ENCODE results near the gene DUSP19. TPM values are rescaled to one million over a fixed set of nuclear protein-coding genes. Genes with fewer than 3 reads are reported as not detected.

Gene DUSP19
- total and polyA plus RNA-seq, 10 donors: 0.78 to 5.8 (median 3.4) TPM

- no peak for DNase-seq
- Histone ChIP-seq H3K27ac (peak overlapping the region; percentile 71 to 92 (median 87)), H3K36me3 (peaks cover 0 to 17% (median 0%) of the 10 kb centered on the region in 6 donors), H3K27me3 (replicated peaks in 1 of 7) (no peaks in the 10 kb centered on the region), H3K9me3 (no peaks in the 10 kb centered on the region), H3K4me1 (peaks cover 0 to 37% (median 19%) of the 10 kb centered on the region in 6 donors), H3K4me3 (peak overlapping the region; percentile 74 to 98 (median 85))
- intact Hi-C loops (cut with DNase I; ENCODE audit: low total_unique reads): no loop called here
- whole genome bisulfite sequencing, 5 donors: 0 to 1% (median 0%) methylated on average over 10 of the region's 10 CpGs
- TF ChIP-seq CTCF (IDR thresholded peaks at IDR 0.05 in 8 of 11, conservative IDR thresholded peaks at IDR 0.05 in 3 of 11) (no peak), POLR2AphosphoS5 (IDR thresholded peaks at IDR 0.05) (no peak), POLR2A (IDR thresholded peaks at IDR 0.05) (no peak)
Measured at GRCh38 chr2:183124957-183125255, 46.4 kb downstream of the DUSP19 start.

- DNase-seq: no peak
- H3K36me3 ChIP-seq: peaks cover 0 to 26% (median 3%) of the 10 kb centered on the region in 6 donors
- 73 to 81% (median 77%) methylated on average over 11 of the region's 11 CpGs for WGBS, 5 donors
- TF ChIP-seq CTCF (IDR thresholded peaks at IDR 0.05 in 8 of 11, conservative IDR thresholded peaks at IDR 0.05 in 3 of 11): no peak
- no peak for TF ChIP-seq POLR2AphosphoS5 (IDR thresholded peaks at IDR 0.05)
- no peak for TF ChIP-seq POLR2A (IDR thresholded peaks at IDR 0.05)
- no peaks in the 10 kb centered on the region for H3K9me3 ChIP-seq
- intact Hi-C loops (cut with DNase I; ENCODE audit: low total_unique reads): no loop called here
- H3K27me3 ChIP-seq (replicated peaks in 1 of 7): no peaks in the 10 kb centered on the region
- peak overlapping the region in 5 of 8 donors; percentile 76 to 98 (median 85) for H3K4me3 ChIP-seq
- no peak overlapping the region for H3K27ac ChIP-seq
- peaks cover 0 to 37% (median 19%) of the 10 kb centered on the region in 6 donors for H3K4me1 ChIP-seq
Measured at GRCh38 chr2:183125659-183126341, 47.3 kb downstream of the DUSP19 start.

- TF ChIP-seq POLR2AphosphoS5 (IDR thresholded peaks at IDR 0.05): no peak
- no peak for TF ChIP-seq POLR2A (IDR thresholded peaks at IDR 0.05)
- no peak for TF ChIP-seq CTCF (IDR thresholded peaks at IDR 0.05 in 8 of 11, conservative IDR thresholded peaks at IDR 0.05 in 3 of 11)
- DNase-seq: no peak
- peaks cover 0 to 34% (median 7%) of the 10 kb centered on the region in 6 donors for H3K36me3 ChIP-seq
- peaks cover 0 to 37% (median 19%) of the 10 kb centered on the region in 6 donors for H3K4me1 ChIP-seq
- no peak overlapping the region for H3K4me3 ChIP-seq
- WGBS, 5 donors: 91 to 98% (median 93%) methylated on average over 2 of the region's 2 CpGs
- no peaks in the 10 kb centered on the region for H3K27me3 ChIP-seq (replicated peaks in 1 of 7)
- H3K27ac ChIP-seq: no peak overlapping the region
- no peaks in the 10 kb centered on the region for H3K9me3 ChIP-seq
- intact Hi-C loops (cut with DNase I; ENCODE audit: low total_unique reads): no loop called here
Measured at GRCh38 chr2:183126635-183127034, 48.1 kb downstream of the DUSP19 start.

GRCh38 chr2:183134016-183134415 is 55.5 kb downstream of the DUSP19 start:
- no peak for TF ChIP-seq POLR2AphosphoS5 (IDR thresholded peaks at IDR 0.05)
- intact Hi-C loops (cut with DNase I; ENCODE audit: low total_unique reads): no loop called here
- WGBS, 5 donors: 72 to 96% (median 94%) methylated on average over 2 of the region's 2 CpGs
- no peak overlapping the region for H3K27ac ChIP-seq
- no peak for DNase-seq
- H3K36me3 ChIP-seq: peaks cover 0 to 87% (median 14%) of the 10 kb centered on the region in 6 donors
- no peaks in the 10 kb centered on the region for H3K9me3 ChIP-seq
- no peaks in the 10 kb centered on the region for H3K4me1 ChIP-seq
- H3K27me3 ChIP-seq (replicated peaks in 1 of 7): no peaks in the 10 kb centered on the region
- no peak overlapping the region for H3K4me3 ChIP-seq
